ENCODE results near the gene PTPRG.
A peak's percentile ranks its signal among the peaks of the same experiment; 100 is the strongest.

PTPRG gene

GRCh38 chr3:62277450-62277849 lies 716.1 kb downstream of the PTPRG start:
- Mint-ChIP-seq H3K36me3 (ENCODE audit: low read depth) (no peaks in the 10 kb centered on the region), H3K27ac (no peak overlapping the region), H3K9me3 (no peaks in the 10 kb centered on the region), H3K4me1 (ENCODE audit: low read depth) (no peaks in the 10 kb centered on the region), H3K4me3 (no peak overlapping the region), H3K27me3 (no peaks in the 10 kb centered on the region)

DNA sequence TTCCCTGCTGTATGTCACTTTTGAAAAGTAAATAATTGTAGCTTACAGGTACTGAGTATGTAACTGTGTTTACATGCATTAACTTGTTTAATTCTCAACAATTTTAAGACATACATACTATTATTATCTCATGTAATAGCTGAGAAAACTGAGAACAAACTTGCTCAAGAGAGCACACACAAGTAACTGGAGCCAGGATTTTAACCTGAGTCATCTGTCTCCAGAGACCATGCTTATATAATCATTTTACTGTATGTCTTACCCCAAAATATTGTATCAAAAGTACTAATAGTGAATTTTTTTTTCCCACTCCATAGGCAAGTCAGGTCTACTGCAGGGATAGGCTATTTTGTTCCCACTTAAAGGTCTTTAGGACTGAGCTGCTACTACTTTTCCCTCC lies 716.6 kb downstream of the PTPRG start:
- H3K27ac Mint-ChIP-seq, result no peak overlapping the region
- H3K27me3 Mint-ChIP-seq, result no peaks in the 10 kb centered on the region
- H3K4me3 Mint-ChIP-seq, result no peak overlapping the region
- H3K9me3 Mint-ChIP-seq, result no peaks in the 10 kb centered on the region
- no peaks in the 10 kb centered on the region for H3K36me3 Mint-ChIP-seq (ENCODE audit: low read depth)
- no peaks in the 10 kb centered on the region for H3K4me1 Mint-ChIP-seq (ENCODE audit: low read depth)

DNA sequence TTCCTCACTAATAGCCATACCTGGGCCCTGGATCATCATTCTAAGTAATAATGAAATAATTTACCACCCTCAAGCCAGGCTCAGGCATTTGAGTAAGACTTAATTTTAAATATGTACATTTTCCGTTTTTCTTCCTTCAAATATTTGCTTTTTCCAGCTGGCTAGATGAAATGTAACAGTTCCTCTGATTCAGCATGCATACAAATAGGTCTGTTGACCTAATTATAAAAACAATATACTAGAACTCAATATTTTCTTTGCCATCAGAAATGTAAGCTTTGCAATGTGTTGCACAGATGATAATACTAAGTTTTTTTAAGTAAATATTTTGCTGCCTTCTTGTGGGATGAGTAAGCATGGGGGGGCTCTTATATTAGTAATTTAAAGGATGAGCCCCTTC lies 720.4 kb downstream of the PTPRG start:
- no peaks in the 10 kb centered on the region for H3K4me1 Mint-ChIP-seq (ENCODE audit: low read depth)
- H3K4me3 Mint-ChIP-seq, result no peak overlapping the region
- no peaks in the 10 kb centered on the region for H3K36me3 Mint-ChIP-seq (ENCODE audit: low read depth)
- no peaks in the 10 kb centered on the region for H3K27me3 Mint-ChIP-seq
- no peak overlapping the region for H3K27ac Mint-ChIP-seq
- no peaks in the 10 kb centered on the region for H3K9me3 Mint-ChIP-seq

DNA sequence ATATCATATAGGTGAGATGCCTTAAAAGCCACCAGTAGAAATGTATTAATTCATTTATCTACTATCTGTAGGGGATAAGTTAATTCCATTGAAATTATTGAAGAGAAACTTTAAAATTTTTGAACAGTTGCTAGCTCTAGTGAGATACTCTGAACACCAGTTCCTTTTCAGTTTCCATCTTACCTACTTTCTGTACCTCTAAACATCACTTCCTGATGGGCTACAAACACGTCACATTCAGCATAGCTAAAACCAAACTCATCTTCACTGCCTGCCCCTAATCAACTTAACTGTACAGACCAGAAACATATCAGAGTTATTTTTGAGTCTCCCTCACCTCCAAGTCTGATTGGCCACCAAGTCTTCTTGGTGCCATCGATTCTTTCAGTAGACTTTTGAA lies 723.1 kb downstream of the PTPRG start:
- no peaks in the 10 kb centered on the region for H3K36me3 Mint-ChIP-seq (ENCODE audit: low read depth)
- H3K4me3 Mint-ChIP-seq, result no peak overlapping the region
- no peaks in the 10 kb centered on the region for H3K4me1 Mint-ChIP-seq (ENCODE audit: low read depth)
- no peak overlapping the region for H3K27ac Mint-ChIP-seq
- no peaks in the 10 kb centered on the region for H3K27me3 Mint-ChIP-seq
- H3K9me3 Mint-ChIP-seq, result no peaks in the 10 kb centered on the region

DNA sequence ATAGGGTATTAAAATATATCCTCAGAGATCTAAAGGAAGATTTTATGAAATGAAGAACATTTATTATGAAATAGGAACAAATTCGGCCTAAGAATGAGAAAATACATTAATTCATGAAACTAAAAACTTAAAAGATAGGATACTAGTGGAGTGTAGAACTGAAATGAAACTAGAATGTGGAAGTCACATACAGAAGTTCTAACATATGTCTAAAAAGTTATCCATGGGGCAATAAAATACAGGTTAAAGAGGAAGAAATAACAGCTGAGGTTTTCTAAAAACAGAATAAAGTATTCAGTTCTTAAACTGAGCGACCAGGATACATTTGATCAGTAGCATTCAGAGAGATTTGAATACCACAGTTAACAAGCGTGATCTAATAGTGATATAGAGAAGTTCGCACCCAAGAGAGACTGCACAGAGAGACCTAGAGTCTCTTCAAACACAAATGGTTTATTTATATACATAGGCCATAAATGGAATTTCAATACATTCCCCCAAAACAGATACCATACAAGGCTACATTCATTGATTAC lies 726.1 kb downstream of the PTPRG start:
- H3K27me3 Mint-ChIP-seq, result no peaks in the 10 kb centered on the region
- H3K4me3 Mint-ChIP-seq, result no peak overlapping the region
- H3K4me1 Mint-ChIP-seq (ENCODE audit: low read depth), result no peaks in the 10 kb centered on the region
- no peaks in the 10 kb centered on the region for H3K36me3 Mint-ChIP-seq (ENCODE audit: low read depth)
- H3K9me3 Mint-ChIP-seq, result no peaks in the 10 kb centered on the region
- H3K27ac Mint-ChIP-seq, result no peak overlapping the region

DNA sequence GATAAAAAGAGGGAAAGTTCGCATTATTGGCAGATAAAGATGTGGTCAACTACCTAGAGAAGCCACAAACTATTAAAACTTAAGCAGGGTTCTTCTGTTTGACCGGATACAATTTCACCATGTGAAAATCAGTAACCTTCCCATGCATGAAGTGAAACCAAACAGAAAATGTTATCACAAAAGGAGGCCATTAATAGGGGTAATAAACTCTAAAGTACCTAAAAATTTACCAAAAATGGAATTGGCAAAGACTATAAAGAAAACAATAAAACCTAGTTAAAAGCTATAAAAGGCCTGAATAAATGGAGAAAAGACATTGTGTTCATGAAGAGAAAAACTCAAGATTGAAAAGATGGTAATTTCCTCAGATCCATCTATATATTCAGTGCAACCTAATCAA lies 728.6 kb downstream of the PTPRG start:
- no peaks in the 10 kb centered on the region for H3K9me3 Mint-ChIP-seq
- H3K27ac Mint-ChIP-seq, result no peak overlapping the region
- H3K36me3 Mint-ChIP-seq (ENCODE audit: low read depth), result no peaks in the 10 kb centered on the region

DNA sequence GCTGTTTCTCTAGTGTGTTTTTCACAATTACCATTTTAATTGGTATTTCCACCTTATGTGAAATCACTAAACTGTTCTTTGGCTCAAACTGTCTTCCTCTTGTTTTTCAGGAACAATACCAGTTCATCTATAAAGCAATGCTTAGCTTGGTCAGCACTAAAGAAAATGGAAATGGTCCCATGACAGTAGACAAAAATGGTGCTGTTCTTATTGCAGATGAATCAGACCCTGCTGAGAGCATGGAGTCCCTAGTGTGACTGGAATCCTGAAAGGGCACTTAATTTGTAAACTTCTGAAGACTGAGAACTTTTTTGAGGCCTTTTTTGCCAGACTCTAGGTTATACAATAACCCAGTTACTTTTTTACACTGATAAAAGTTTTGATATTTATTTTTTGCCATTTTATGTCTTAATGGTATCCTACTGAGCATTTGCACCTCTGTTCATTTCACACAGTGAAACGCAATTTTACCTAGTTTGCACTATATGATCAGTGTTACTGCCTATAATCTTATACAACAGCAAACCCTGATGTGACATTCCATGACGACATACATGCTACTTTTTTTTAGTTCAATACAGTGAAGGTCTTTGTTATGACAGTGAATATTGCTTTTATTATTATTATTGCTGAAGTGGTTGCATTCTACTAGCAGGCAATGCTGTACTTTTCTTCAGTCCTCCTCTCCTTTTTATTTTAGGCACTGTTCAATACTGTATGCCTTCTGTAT lies 731.8 kb downstream of the PTPRG start:
- Mint-ChIP-seq H3K4me3 (no peak overlapping the region), H3K36me3 (ENCODE audit: low read depth) (no peaks in the 10 kb centered on the region), H3K4me1 (ENCODE audit: low read depth) (no peaks in the 10 kb centered on the region), H3K27ac (no peak overlapping the region), H3K27me3 (peaks cover 5% of the 10 kb centered on the region), H3K9me3 (no peaks in the 10 kb centered on the region)

More for the DNA sequence above, 728.6 kb downstream of the PTPRG start:
- H3K27me3 Mint-ChIP-seq, result no peaks in the 10 kb centered on the region
- no peak overlapping the region for H3K4me3 Mint-ChIP-seq
- no peaks in the 10 kb centered on the region for H3K4me1 Mint-ChIP-seq (ENCODE audit: low read depth)

DNA sequence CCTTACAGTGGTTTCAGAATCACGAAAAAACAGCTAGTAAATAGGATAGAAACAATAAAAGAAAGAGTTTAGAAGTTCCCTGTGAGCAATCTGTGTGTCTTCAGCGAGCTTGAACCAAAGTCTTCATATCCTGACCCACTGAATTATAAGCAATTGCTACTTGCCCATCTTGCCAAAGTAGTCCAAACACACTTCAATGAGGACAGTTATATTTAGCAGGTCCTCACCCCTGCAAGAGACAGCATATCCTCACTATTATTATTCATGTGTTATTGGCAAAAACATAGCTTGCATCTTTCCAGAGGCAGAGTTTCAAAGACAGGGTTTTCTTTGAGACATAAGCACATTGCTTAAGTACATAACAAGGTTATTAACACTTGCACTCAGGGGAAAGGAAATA lies 734.2 kb downstream of the PTPRG start:
- Mint-ChIP-seq H3K4me3 (no peak overlapping the region), H3K27ac (no peak overlapping the region), H3K36me3 (ENCODE audit: low read depth) (no peaks in the 10 kb centered on the region), H3K27me3 (peaks cover 5% of the 10 kb centered on the region), H3K4me1 (ENCODE audit: low read depth) (no peaks in the 10 kb centered on the region), H3K9me3 (no peaks in the 10 kb centered on the region)

- Mint-ChIP-seq H3K27ac (no peak overlapping the region), H3K4me3 (no peak overlapping the region), H3K9me3 (peaks cover 16% of the 10 kb centered on the region), H3K4me1 (ENCODE audit: low read depth) (no peaks in the 10 kb centered on the region), H3K36me3 (ENCODE audit: low read depth) (no peaks in the 10 kb centered on the region), H3K27me3 (peaks cover 5% of the 10 kb centered on the region)
These were observed 739.2 kb downstream of the PTPRG start for GRCh38 chr3:62300617-62301016.

DNA sequence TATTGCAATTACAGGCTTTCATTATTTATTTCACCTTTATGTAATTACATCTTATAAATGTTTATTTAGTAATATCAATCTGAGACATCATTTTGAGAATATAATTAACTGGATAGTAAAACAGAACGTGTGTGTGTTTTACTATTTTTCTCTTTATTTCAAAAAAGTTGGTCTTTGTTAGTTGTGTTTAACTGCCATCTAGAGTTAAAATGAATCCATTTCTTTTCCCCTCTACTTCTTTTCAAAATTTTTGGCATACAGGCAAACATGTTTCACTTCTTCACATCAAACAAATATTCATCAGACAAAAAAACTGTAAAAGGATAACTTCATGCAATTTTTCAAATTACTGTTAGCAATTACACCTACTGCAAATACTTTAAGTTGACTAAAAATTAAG lies 750.8 kb downstream of the PTPRG start:
- Mint-ChIP-seq H3K4me1 (ENCODE audit: low read depth) (no peaks in the 10 kb centered on the region), H3K27ac (no peak overlapping the region), H3K36me3 (ENCODE audit: low read depth) (no peaks in the 10 kb centered on the region), H3K9me3 (peaks cover 5% of the 10 kb centered on the region), H3K27me3 (peaks cover 7% of the 10 kb centered on the region), H3K4me3 (no peak overlapping the region)

GRCh38 chr3:62316525-62316924 lies 755.2 kb downstream of the PTPRG start:
- no peak overlapping the region for H3K4me3 Mint-ChIP-seq
- H3K9me3 Mint-ChIP-seq, result peaks cover 12% of the 10 kb centered on the region
- peaks cover 37% of the 10 kb centered on the region for H3K27me3 Mint-ChIP-seq
- H3K4me1 Mint-ChIP-seq (ENCODE audit: low read depth), result peaks cover 11% of the 10 kb centered on the region
- H3K27ac Mint-ChIP-seq, result no peak overlapping the region
- peaks cover 9% of the 10 kb centered on the region for H3K36me3 Mint-ChIP-seq (ENCODE audit: low read depth)

DNA sequence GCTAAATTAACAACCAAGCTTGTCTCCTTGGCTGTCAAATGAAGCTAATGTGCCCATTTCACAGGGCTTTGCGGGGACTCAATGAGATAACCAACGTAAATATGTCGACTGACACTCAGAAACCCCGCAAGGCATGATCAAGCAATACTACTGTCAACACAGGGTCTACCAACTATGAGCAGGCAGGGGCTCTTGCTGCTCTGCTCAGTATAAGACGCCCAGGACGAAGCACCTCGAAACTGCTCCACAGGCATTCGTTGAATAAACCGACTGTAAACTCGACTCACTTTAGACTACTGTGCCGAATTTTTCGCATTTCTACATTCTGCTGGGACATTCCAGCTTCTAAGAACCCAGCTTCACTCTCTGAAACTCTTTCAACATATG lies 757.0 kb downstream of the PTPRG start:
- peak overlapping the region; percentile 98 for H3K27ac Mint-ChIP-seq
- peaks cover 9% of the 10 kb centered on the region for H3K36me3 Mint-ChIP-seq (ENCODE audit: low read depth)
- peaks cover 37% of the 10 kb centered on the region for H3K27me3 Mint-ChIP-seq
- peak overlapping the region; percentile 91 for H3K4me3 Mint-ChIP-seq
- peaks cover 12% of the 10 kb centered on the region for H3K9me3 Mint-ChIP-seq
- peaks cover 11% of the 10 kb centered on the region for H3K4me1 Mint-ChIP-seq (ENCODE audit: low read depth)

DNA sequence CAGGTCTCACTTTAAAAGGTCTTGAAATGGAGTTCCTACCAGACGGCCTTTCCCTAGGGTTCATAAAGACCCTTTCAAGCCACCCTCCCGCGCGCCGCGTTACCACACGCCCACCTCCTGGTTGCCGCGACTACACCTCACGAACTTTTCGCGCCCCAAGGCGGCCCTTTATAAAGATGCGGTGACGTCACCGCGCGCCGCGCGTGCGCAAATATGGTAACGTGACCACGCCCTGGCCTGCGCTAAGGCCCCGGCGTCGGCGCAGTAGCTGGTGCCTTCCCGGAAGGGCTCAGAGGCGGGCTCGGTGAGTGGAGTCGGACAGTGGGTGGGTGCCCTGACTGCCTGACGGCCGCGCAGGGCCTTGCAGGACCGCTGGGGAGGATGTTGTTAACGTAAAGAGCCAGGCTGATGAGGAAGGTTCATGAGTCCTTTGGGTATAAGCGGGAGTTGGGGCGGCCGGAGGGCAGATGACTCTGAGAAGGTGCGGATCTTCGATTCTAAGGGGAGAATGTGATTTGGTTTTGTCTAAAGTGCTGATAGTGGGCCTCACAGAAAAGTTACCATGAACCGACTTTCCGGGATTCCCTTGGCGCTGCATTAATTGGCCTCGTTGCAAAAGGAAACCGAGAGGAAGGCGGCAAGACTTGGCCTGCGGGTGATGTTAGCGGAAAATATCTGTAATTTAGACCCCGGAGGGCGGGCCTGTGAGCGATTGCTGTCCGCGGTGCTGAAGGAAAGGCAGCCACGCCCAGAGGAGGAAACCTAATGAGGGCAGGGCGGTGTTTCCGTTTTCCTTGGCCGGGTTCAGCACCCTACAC lies 757.6 kb downstream of the PTPRG start:
- H3K9me3 Mint-ChIP-seq, result peaks cover 12% of the 10 kb centered on the region
- H3K4me1 Mint-ChIP-seq (ENCODE audit: low read depth), result peaks cover 11% of the 10 kb centered on the region
- H3K36me3 Mint-ChIP-seq (ENCODE audit: low read depth), result peaks cover 9% of the 10 kb centered on the region
- H3K27ac Mint-ChIP-seq, result peak overlapping the region; percentile 98
- peaks cover 37% of the 10 kb centered on the region for H3K27me3 Mint-ChIP-seq
- peak overlapping the region; percentile 91 for H3K4me3 Mint-ChIP-seq

DNA sequence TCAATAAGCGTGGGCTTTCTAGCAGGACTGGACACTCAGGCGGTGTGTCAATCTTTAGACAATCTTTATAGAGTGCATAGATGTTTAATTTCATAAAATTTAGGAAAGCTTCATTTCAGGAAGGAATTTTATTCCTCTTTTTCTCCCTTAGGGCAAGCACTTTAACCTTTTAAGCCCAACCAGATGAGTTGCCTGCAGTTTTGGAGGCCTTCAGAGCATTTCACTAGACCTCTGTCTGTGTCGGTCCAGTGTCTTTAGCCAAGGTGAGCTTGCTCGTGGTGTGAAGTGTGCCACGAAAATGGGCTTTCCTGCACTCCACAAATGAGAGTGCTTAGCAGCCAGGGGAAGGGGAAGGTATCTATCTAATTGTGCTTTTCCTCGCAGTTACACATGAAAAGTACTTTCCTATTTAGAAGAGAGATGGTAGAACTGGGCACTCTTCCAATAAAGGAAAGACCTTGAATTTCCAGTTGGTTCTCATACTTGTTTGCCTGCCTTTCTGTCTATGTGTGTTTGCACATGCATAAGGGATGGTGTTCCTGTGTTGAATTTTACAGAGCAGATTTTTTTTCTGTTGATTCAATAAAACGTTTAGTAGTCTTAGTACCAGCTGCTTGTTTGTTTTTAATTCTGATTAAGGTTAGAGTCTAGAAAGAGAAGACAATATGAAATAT lies 758.3 kb downstream of the PTPRG start:
- Mint-ChIP-seq H3K36me3 (ENCODE audit: low read depth) (peaks cover 9% of the 10 kb centered on the region), H3K4me1 (ENCODE audit: low read depth) (peaks cover 11% of the 10 kb centered on the region), H3K27ac (no peak overlapping the region), H3K4me3 (peak overlapping the region; percentile 91), H3K9me3 (peaks cover 12% of the 10 kb centered on the region), H3K27me3 (peaks cover 37% of the 10 kb centered on the region)

DNA sequence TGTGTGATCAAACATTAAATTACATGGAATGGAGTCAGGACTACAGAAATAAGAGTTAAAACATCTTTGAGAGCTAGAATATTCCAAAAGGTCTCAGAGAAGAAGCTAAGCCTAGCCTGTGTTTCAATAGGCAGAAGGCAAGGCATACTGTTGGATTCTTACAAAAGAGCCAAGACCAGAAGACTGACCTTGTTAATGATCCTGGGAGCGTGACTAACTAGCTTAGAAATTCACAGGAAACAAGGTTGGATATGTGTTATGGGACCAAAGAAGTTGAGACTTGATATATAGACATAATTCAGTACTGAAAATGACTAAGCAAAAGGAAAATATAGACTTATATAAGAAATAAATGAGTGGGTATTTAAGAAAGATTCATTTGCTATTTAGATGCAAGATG lies 761.9 kb downstream of the PTPRG start:
- Mint-ChIP-seq H3K36me3 (ENCODE audit: low read depth) (peaks cover 9% of the 10 kb centered on the region), H3K4me1 (ENCODE audit: low read depth) (peaks cover 11% of the 10 kb centered on the region), H3K9me3 (peaks cover under 1% of the 10 kb centered on the region), H3K27me3 (peaks cover 21% of the 10 kb centered on the region), H3K27ac (no peak overlapping the region), H3K4me3 (no peak overlapping the region)
